HUES6 (cell line): ENCODE results near the gene PRKCI.
"Not testable (repeated sequence)": the region's sequence is repeated elsewhere in the genome, so short reads cannot be mapped to it uniquely, and the experiment has no call there.

Experiments used
- H3K27ac ChIP-seq: 2 replicates; pipeline ENCODE4 v1.7.0; 2013; ENCODE audit warnings: low read depth, mild to moderate bottlenecking, low read length, inconsistent platforms
- H3K27me3 ChIP-seq: 2 replicates; pipeline ENCODE4 v1.6.1; 2013; ENCODE audit warnings: low read length; ENCODE audit not compliant: control insufficient read depth, insufficient read depth
- H3K36me3 ChIP-seq: 2 replicates; pipeline ENCODE4 v1.6.1; 2013; ENCODE audit warnings: low read length; ENCODE audit not compliant: control insufficient read depth, insufficient read depth
- H3K4me1 ChIP-seq: 2 replicates; pipeline ENCODE4 v1.6.1; 2013; ENCODE audit warnings: low read length; ENCODE audit not compliant: control insufficient read depth, insufficient read depth
- H3K4me3 ChIP-seq: 2 replicates; pipeline ENCODE4 v1.5.1; 2013; ENCODE audit warnings: low read depth, low read length
- H3K9ac ChIP-seq: one replicate; pipeline ENCODE4 v1.6.1; 2013; ENCODE audit warnings: mild to moderate bottlenecking, low read length
- H3K9me3 ChIP-seq: 2 replicates; pipeline ENCODE4 v1.6.1; 2013; ENCODE audit warnings: low read depth, low read length; ENCODE audit not compliant: control insufficient read depth, insufficient read depth

Gene PRKCI

GRCh38 chr3:170323331-170323730 is 101.1 kb downstream of the PRKCI start:
- H3K4me3 ChIP-seq = no peak overlapping the region
- no peak overlapping the region for H3K9ac ChIP-seq
- H3K9me3 ChIP-seq = peaks cover 22% of the 10 kb centered on the region
- peaks cover 20% of the 10 kb centered on the region for H3K4me1 ChIP-seq
- no peaks in the 10 kb centered on the region for H3K36me3 ChIP-seq
- no peaks in the 10 kb centered on the region for H3K27me3 ChIP-seq
- H3K27ac ChIP-seq = no peak overlapping the region

GRCh38 chr3:170324962-170325361 is 102.7 kb downstream of the PRKCI start:
- Histone ChIP-seq H3K27me3 (no peaks in the 10 kb centered on the region), H3K4me3 (no peak overlapping the region), H3K9ac (no peak overlapping the region), H3K4me1 (peaks cover 20% of the 10 kb centered on the region), H3K9me3 (peaks cover 33% of the 10 kb centered on the region), H3K36me3 (no peaks in the 10 kb centered on the region), H3K27ac (no peak overlapping the region)

GRCh38 chr3:170327040-170327808 is 105.0 kb downstream of the PRKCI start:
- Histone ChIP-seq H3K9ac (no peak overlapping the region), H3K27ac (no peak overlapping the region), H3K4me1 (peaks cover 13% of the 10 kb centered on the region), H3K36me3 (no peaks in the 10 kb centered on the region), H3K9me3 (peaks cover 33% of the 10 kb centered on the region), H3K4me3 (no peak overlapping the region), H3K27me3 (no peaks in the 10 kb centered on the region)

- peaks cover 33% of the 10 kb centered on the region for H3K9me3 ChIP-seq
- not testable (repeated sequence) for H3K27me3 ChIP-seq, H3K4me1 ChIP-seq, H3K9ac ChIP-seq, H3K36me3 ChIP-seq, H3K27ac ChIP-seq, H3K4me3 ChIP-seq
These were observed 105.8 kb downstream of the PRKCI start for GRCh38 chr3:170327868-170328548.

- H3K9me3 ChIP-seq = peaks cover 36% of the 10 kb centered on the region
- H3K4me3 ChIP-seq = no peak overlapping the region
- no peaks in the 10 kb centered on the region for H3K27me3 ChIP-seq
- H3K9ac ChIP-seq = no peak overlapping the region
- no peak overlapping the region for H3K27ac ChIP-seq
- H3K4me1 ChIP-seq = no peaks in the 10 kb centered on the region
- no peaks in the 10 kb centered on the region for H3K36me3 ChIP-seq
These were observed 108.1 kb downstream of the PRKCI start for GRCh38 chr3:170330366-170330765.

GRCh38 chr3:170331143-170331542 is 108.9 kb downstream of the PRKCI start:
- Histone ChIP-seq H3K27ac (no peak overlapping the region), H3K4me1 (no peaks in the 10 kb centered on the region), H3K9me3 (peaks cover 38% of the 10 kb centered on the region), H3K36me3 (no peaks in the 10 kb centered on the region), H3K9ac (no peak overlapping the region), H3K4me3 (no peak overlapping the region), H3K27me3 (no peaks in the 10 kb centered on the region)

- Histone ChIP-seq H3K9me3 (peaks cover 51% of the 10 kb centered on the region), H3K4me1 (no peaks in the 10 kb centered on the region)
These were observed 115.2 kb downstream of the PRKCI start for GRCh38 chr3:170337420-170337819.

GRCh38 chr3:170338690-170339340 is 116.6 kb downstream of the PRKCI start:
- H3K27me3 ChIP-seq = no peaks in the 10 kb centered on the region
- H3K4me1 ChIP-seq = no peaks in the 10 kb centered on the region
- no peaks in the 10 kb centered on the region; the same call in 1 of the 2 replicates for H3K36me3 ChIP-seq
- no peak overlapping the region for H3K9ac ChIP-seq
- peaks cover 52% of the 10 kb centered on the region for H3K9me3 ChIP-seq
- H3K27ac ChIP-seq = no peak overlapping the region
- no peak overlapping the region for H3K4me3 ChIP-seq

More at GRCh38 chr3:170337420-170337819, 115.2 kb downstream of the PRKCI start:
- Histone ChIP-seq H3K27me3 (no peaks in the 10 kb centered on the region), H3K27ac (no peak overlapping the region), H3K9ac (no peak overlapping the region), H3K4me3 (no peak overlapping the region), H3K36me3 (no peaks in the 10 kb centered on the region; the same call in 1 of the 2 replicates)

GRCh38 chr3:170342273-170342672 is 120.0 kb downstream of the PRKCI start:
- H3K27me3 ChIP-seq, H3K36me3 ChIP-seq, H3K4me1 ChIP-seq, H3K9ac ChIP-seq, H3K27ac ChIP-seq, H3K4me3 ChIP-seq: not testable (repeated sequence)
- H3K9me3 ChIP-seq = peaks cover 39% of the 10 kb centered on the region

GRCh38 chr3:170343859-170344258 is 121.6 kb downstream of the PRKCI start:
- H3K9me3 ChIP-seq = peaks cover 23% of the 10 kb centered on the region
- not testable (repeated sequence) for H3K27me3 ChIP-seq, H3K9ac ChIP-seq, H3K27ac ChIP-seq, H3K4me1 ChIP-seq, H3K4me3 ChIP-seq, H3K36me3 ChIP-seq

- Histone ChIP-seq H3K9ac (no peak overlapping the region), H3K4me3 (no peak overlapping the region), H3K4me1 (peaks cover 5% of the 10 kb centered on the region; the same call in 1 of the 2 replicates), H3K27ac (no peak overlapping the region), H3K36me3 (no peaks in the 10 kb centered on the region), H3K9me3 (peaks cover 19% of the 10 kb centered on the region), H3K27me3 (no peaks in the 10 kb centered on the region)
These were observed 122.7 kb downstream of the PRKCI start for GRCh38 chr3:170344971-170345370.
